A549 (cell line): ENCODE data around the gene DUSP14. TPM values are rescaled to one million over a fixed set of nuclear protein-coding genes. Genes with fewer than 3 reads are reported as not detected.
A peak's percentile ranks its signal among the peaks of the same experiment; 100 is the strongest.

Experiments used
- ATAC-seq, 2 experiments: fragments of 200-7000 bp in 1 of 2; fragments of >200 bp in 1 of 2; cut with Nextera tagmentation in 1 of 2; cut with Tn5 transposase in 1 of 2; 3 replicates each; pipeline versions ENCODE4 v1.8.0 to v1.9.1; 2018 to 2020; ENCODE audit warnings: mild to moderate bottlenecking in 1 of 2, moderate library complexity in 1 of 2
- CTCF ChIA-PET: fragments of 300-600 bp; sonication (Branson Sonifier 250); formaldehyde crosslinking; extraction: SDS; loops from one replicate; lab custom pipeline; 2021; ENCODE audit warnings: antibody characterized with exemption, inconsistent platforms; lab: Yijun Ruan, JAX
- POLR2A ChIA-PET: fragments of 350-600 bp; formaldehyde crosslinking; extraction: SDS; loops from one replicate; lab custom pipeline; 2021; ENCODE audit warnings: antibody characterized with exemption, inconsistent platforms; lab: Yijun Ruan, JAX
- DNase-seq, 2 experiments: peaks; one replicate each; pipeline versions ENCODE4 v3.0.0 to v3.0.0-alpha.2; 2011 to 2016; ENCODE audit warnings: low read depth in 1 of 2, low spot score in 1 of 2
- FAIRE-seq: peaks from 2 replicates; lab custom pipeline; 2011; peaks lifted over from hg19 to GRCh38; lab: Jason Lieb, UNC
- H3K27ac ChIP-seq, 2 experiments: fragments of >200 bp; sonication (Bioruptor Twin); formaldehyde crosslinking; 3 replicates each; pipeline ENCODE4 v1.5.1; 2016 to 2017
- H3K4me1 ChIP-seq: fragments of >200 bp; sonication (Bioruptor Twin); formaldehyde crosslinking; 3 replicates; pipeline ENCODE4 v1.6.1; 2016
- H3K4me2 ChIP-seq: fragments of >200 bp; sonication (Bioruptor Twin); formaldehyde crosslinking; 3 replicates; pipeline ENCODE4 v1.6.1; 2016
- H3K4me3 ChIP-seq: fragments of >200 bp; sonication (Bioruptor Twin); formaldehyde crosslinking; 3 replicates; pipeline ENCODE4 v1.5.1; 2016
- H3K9me3 ChIP-seq: fragments of >200 bp; sonication (Bioruptor Twin); formaldehyde crosslinking; 3 replicates; pipeline ENCODE4 v1.6.1; 2016
- BHLHE40 ChIP-seq: IDR thresholded peaks from 2 replicates; pipeline ENCODE4 v1.6.1; 2012; ENCODE audit warnings: low read depth, low read length, inconsistent platforms
- CBX2 ChIP-seq: fragments of 200-600 bp; sonication (generic); IDR thresholded peaks from 2 replicates; pipeline ENCODE4 v1.6.1; 2016; ENCODE audit warnings: low read depth, mild to moderate bottlenecking, borderline replicate concordance
- CHD2 ChIP-seq: fragments of 150-350 bp; IDR thresholded peaks from 2 replicates; pipeline ENCODE4 v1.6.1; 2014; ENCODE audit warnings: low read length; ENCODE audit not compliant: partially characterized antibody
- CHD4 ChIP-seq: fragments of 200-600 bp; sonication (generic); IDR thresholded peaks from 2 replicates; pipeline ENCODE4 v1.6.1; 2016; ENCODE audit warnings: antibody characterized with exemption, mild to moderate bottlenecking, borderline replicate concordance
- E2F6 ChIP-seq: IDR thresholded peaks from 2 replicates; pipeline ENCODE4 v1.6.1; 2012; ENCODE audit warnings: low read depth, borderline replicate concordance
- EHF ChIP-seq: fragments of 250-450 bp; sonication (Bioruptor Pico); IDR thresholded peaks from 2 replicates; pipeline ENCODE4 v1.5.0; 2020; ENCODE audit warnings: mild to moderate bottlenecking
- ELK1 ChIP-seq: fragments of 150-350 bp; IDR thresholded peaks from 2 replicates; pipeline ENCODE4 v1.6.1; 2014; ENCODE audit warnings: low read depth, mild to moderate bottlenecking, low read length
- ESRRA ChIP-seq: fragments of 150-350 bp; IDR thresholded peaks from 2 replicates; pipeline ENCODE4 v1.6.1; 2014; ENCODE audit warnings: mild to moderate bottlenecking, low read length, borderline replicate concordance
- FOSB ChIP-seq: fragments of 250-450 bp; sonication (Bioruptor Pico); IDR thresholded peaks from 2 replicates; pipeline ENCODE4 v1.5.0; 2020; ENCODE audit warnings: mild to moderate bottlenecking, moderate library complexity
- FOXS1 ChIP-seq: fragments of 250-450 bp; sonication (Bioruptor Pico); IDR thresholded peaks from 2 replicates; pipeline ENCODE4 v1.5.0; 2020; ENCODE audit warnings: mild to moderate bottlenecking, moderate library complexity
- HEYL ChIP-seq: fragments of 250-450 bp; sonication (Bioruptor Pico); IDR thresholded peaks from 2 replicates; pipeline ENCODE4 v1.8.0; 2021; ENCODE audit warnings: mild to moderate bottlenecking, moderate library complexity
- HOXA7 ChIP-seq: fragments of 250-450 bp; sonication (Bioruptor Pico); IDR thresholded peaks from 2 replicates; pipeline ENCODE4 v1.5.0; 2020; ENCODE audit warnings: mild to moderate bottlenecking, moderate library complexity
- JUN ChIP-seq, 2 experiments: fragments of >200 bp; sonication (Bioruptor Twin); formaldehyde crosslinking; IDR thresholded peaks; 2 replicates in 1 of 2; 3 replicates in 1 of 2; pipeline ENCODE4 v1.6.1; 2016 to 2017
- MAFK ChIP-seq: fragments of 450-650 bp; IDR thresholded peaks from 2 replicates; pipeline ENCODE4 v1.6.1; 2014; ENCODE audit not compliant: partially characterized antibody
- NFE2L2 ChIP-seq: fragments of 150-350 bp; conservative IDR thresholded peaks from 2 replicates; pipeline ENCODE4 v1.6.1; 2014; ENCODE audit warnings: low read length
- RCOR1 ChIP-seq: fragments of 150-350 bp; IDR thresholded peaks from 2 replicates; pipeline ENCODE4 v1.6.1; 2014; ENCODE audit warnings: antibody characterized with exemption, low read length, low read depth
- SMC3 ChIP-seq: fragments of >200 bp; sonication (Bioruptor Twin); formaldehyde crosslinking; IDR thresholded peaks from 3 replicates; pipeline ENCODE4 v1.6.1; 2018; ENCODE audit warnings: inconsistent platforms
- USF2 ChIP-seq: fragments of 450-650 bp; IDR thresholded peaks from 2 replicates; pipeline ENCODE4 v1.6.1; 2014; ENCODE audit warnings: antibody characterized with exemption
- ZNF302 ChIP-seq: fragments of 250-450 bp; sonication (Bioruptor Pico); IDR thresholded peaks from 2 replicates; pipeline ENCODE4 v1.9.0; 2021; ENCODE audit warnings: inconsistent platforms, mild to moderate bottlenecking, moderate library complexity
- WGBS: methylation state at CpG from one replicate; pipeline ENCODE4 v1.1.6; 2017; ENCODE audit errors: missing lambda C conversion rate; 5-methylcytosine and 5-hydroxymethylcytosine counted together
- polyA plus RNA-seq, 4 experiments: library from polyadenylated mRNA; depleted of rRNA in 3 of 4; stranded (reverse); fragments of >200 nt; fragmentation: RNase III in 1 of 4; extraction: RNeasy Plus Mini Kit Qiagen cat#74134 plus additional on column Dnase treatment in 1 of 4; gene quantifications; 2 replicates in 3 of 4; 3 replicates in 1 of 4; pipeline ENCODE4 v1.2.3, GENCODE V29; 2011 to 2017
- TF ChIP-seq, protein P1 (sequence below): fragments of >200 bp; sonication (Bioruptor Twin); formaldehyde crosslinking; IDR thresholded peaks from 3 replicates; pipeline ENCODE4 v1.6.1; 2016
- TF ChIP-seq, protein P2 (sequence below): IDR thresholded peaks from 2 replicates; pipeline ENCODE4 v1.6.1; 2012

DUSP14 gene
- polyA plus RNA-seq, 2 of the 4 experiments (the other 2 are of a cell fraction), result 32.7 to 35.5 TPM

DNA sequence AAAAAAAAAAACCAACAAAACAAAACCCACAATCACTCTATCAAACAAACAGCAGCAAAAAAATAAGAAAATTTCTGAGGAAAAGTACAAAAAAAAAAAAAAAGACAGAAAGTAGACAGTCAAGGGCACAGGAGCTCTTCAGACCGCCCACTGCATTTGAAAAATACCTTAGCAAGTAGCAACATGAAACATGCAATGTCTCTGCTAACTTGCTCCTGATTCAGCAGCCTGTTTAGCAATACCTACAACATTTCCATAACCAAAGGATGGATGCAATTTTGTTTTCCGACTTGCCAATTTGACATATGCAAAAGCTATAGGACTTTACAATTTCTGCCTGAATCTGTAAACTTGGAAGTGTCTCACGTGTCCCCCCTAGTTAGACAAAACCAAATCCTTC lies 62.1 kb downstream of the DUSP14 start (continued):
- TF ChIP-seq USF2, result no peak

DNA sequence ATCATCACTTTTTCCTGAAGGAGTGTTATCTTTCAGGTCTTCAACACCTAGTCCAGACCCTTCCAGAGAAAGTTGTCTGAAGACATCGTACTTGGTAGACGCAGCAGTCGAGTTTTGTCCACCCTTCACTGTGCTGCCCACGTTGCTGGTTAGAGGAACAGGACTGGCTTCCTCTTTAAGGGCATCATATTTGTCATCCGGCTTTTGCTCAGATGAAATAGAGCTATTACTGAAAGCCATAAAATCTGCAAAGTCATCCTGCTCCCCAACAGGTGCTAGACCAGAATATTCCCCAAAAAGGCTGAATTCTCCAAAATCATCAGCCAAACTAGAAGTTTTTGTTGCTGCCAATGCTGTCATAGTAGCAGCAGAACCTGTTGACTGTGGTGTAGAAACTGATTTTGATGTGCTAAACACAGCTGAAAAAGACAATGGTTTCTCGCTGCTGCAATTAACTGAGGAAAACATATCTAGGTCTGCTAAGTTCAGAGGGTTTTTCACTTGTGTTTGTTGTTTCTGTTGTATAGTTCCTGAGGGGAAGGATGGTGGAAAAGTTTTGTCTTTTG lies 63.8 kb downstream of the DUSP14 start:
- WGBS, result 90% methylated on average over 6 of the region's 6 CpGs
- Histone ChIP-seq H3K4me2 (no peak overlapping the region), H3K27ac (peak overlapping the region in 1 of 2 experiments; percentile 9; a peak in 1 of 6 replicates), H3K4me1 (no peaks in the 10 kb centered on the region), H3K4me3 (no peak overlapping the region), H3K9me3 (no peaks in the 10 kb centered on the region)
- TF ChIP-seq BHLHE40, result no peak
- TF ChIP-seq, protein P1, sequence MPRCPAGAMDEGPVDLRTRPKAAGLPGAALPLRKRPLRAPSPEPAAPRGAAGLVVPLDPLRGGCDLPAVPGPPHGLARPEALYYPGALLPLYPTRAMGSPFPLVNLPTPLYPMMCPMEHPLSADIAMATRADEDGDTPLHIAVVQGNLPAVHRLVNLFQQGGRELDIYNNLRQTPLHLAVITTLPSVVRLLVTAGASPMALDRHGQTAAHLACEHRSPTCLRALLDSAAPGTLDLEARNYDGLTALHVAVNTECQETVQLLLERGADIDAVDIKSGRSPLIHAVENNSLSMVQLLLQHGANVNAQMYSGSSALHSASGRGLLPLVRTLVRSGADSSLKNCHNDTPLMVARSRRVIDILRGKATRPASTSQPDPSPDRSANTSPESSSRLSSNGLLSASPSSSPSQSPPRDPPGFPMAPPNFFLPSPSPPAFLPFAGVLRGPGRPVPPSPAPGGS, result no peak
- peak; percentile 56 for TF ChIP-seq MAFK
- TF ChIP-seq NFE2L2, result peak; percentile 55; the same call in 1 of the 2 replicates
- POLR2A ChIA-PET, result no interaction called here
- no peak for DNase-seq
- FAIRE-seq, result no peak
- no peak for ATAC-seq
- CTCF ChIA-PET, result interaction anchor here (0.8 to 10.5 kb wide), 4 partner anchors 17 to 97 kb away, joined by 3 to 66 read pairs (median 3); no protein-coding TSS in a partner anchor

GRCh38 chr17:37555386-37555785 lies 65.7 kb downstream of the DUSP14 start:
- no peak overlapping the region for H3K4me3 ChIP-seq
- H3K4me1 ChIP-seq, result no peaks in the 10 kb centered on the region
- FAIRE-seq (no peak), ATAC-seq (no peak), DNase-seq (no peak)
- WGBS, result 89% methylated on average over 3 of the region's 3 CpGs
- H3K9me3 ChIP-seq, result no peaks in the 10 kb centered on the region
- H3K4me2 ChIP-seq, result no peak overlapping the region
- ChIA-PET CTCF (interaction anchor here (0.6 to 10.5 kb wide), 6 partner anchors 15 to 182 kb away, joined by 3 to 66 read pairs (median 3); no protein-coding TSS in a partner anchor), POLR2A (no interaction called here)
- H3K27ac ChIP-seq, result no peak overlapping the region
- TF ChIP-seq FOXS1 (CRISPR knock-in tag) (no peak), ESRRA (no peak), ELK1 (no peak), E2F6 (no peak), HOXA7 (no peak), SMC3 (no peak), MAFK (no peak), JUN (IDR thresholded peaks at IDR 0.05) (no peak), EHF (CRISPR knock-in tag) (no peak), RCOR1 (no peak), FOSB (CRISPR knock-in tag) (no peak), HEYL (CRISPR knock-in tag) (no peak), ZNF302 (CRISPR knock-in tag) (no peak), NFE2L2 (no peak), CHD4 (no peak), CBX2 (no peak), CHD2 (no peak)
- TF ChIP-seq, protein P2, sequence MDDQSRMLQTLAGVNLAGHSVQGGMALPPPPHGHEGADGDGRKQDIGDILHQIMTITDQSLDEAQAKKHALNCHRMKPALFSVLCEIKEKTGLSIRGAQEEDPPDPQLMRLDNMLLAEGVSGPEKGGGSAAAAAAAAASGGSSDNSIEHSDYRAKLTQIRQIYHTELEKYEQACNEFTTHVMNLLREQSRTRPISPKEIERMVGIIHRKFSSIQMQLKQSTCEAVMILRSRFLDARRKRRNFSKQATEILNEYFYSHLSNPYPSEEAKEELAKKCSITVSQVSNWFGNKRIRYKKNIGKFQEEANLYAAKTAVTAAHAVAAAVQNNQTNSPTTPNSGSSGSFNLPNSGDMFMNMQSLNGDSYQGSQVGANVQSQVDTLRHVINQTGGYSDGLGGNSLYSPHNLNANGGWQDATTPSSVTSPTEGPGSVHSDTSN, result no peak
